HFFc6 (cell line): Measurements from ENCODE around the gene RALGPS1. TPM values are rescaled to one million over a fixed set of nuclear protein-coding genes. Genes with fewer than 3 reads are reported as not detected.

Experiments used
- DNase-seq: peaks from one replicate; pipeline ENCODE4 v3.0.0-alpha.2; 2018
- H3K27ac Mint-ChIP-seq: 2 replicates; pipeline ENCODE4 v1.8.0; 2020; ENCODE audit warnings: mild to moderate bottlenecking, mixed read lengths
- H3K27me3 Mint-ChIP-seq: 2 replicates; pipeline ENCODE4 v1.8.0; 2021; ENCODE audit warnings: mild to moderate bottlenecking, moderate library complexity, mixed read lengths; ENCODE audit not compliant: insufficient read depth
- H3K36me3 Mint-ChIP-seq: 2 replicates; pipeline ENCODE4 v1.8.0; 2021; ENCODE audit warnings: low read depth, mixed read lengths
- H3K4me1 Mint-ChIP-seq: 2 replicates; pipeline ENCODE4 v1.8.0; 2020; ENCODE audit warnings: low read depth, mixed read lengths
- H3K4me3 Mint-ChIP-seq: 2 replicates; pipeline ENCODE4 v1.8.0; 2020; ENCODE audit warnings: mild to moderate bottlenecking, moderate library complexity, mixed read lengths
- H3K9me3 Mint-ChIP-seq: 2 replicates; pipeline ENCODE4 v1.8.0; 2020; ENCODE audit warnings: mild to moderate bottlenecking, mixed read lengths
- total RNA-seq, 6 experiments: library from RNA; stranded (reverse); fragmentation: NEBNext Ultra II Directional; extraction: Animal tissue kit (Norgen Biotek cat#: 25700); gene quantifications; 2 replicates in 1 of 6; 3 replicates in 5 of 6; pipeline ENCODE4 v1.2.3, GENCODE V29; 2021
- TF ChIP-seq, protein P1 (sequence below): fragments of 200-600 bp; sonication (generic); IDR thresholded peaks from 2 replicates; pipeline ENCODE4 v1.5.0; 2021; ENCODE audit warnings: antibody characterized with exemption, mild to moderate bottlenecking

Gene RALGPS1
- total RNA-seq, 6 experiments from 2014 or later, result 0.68 to 1.6 (median 1.1) TPM

DNA sequence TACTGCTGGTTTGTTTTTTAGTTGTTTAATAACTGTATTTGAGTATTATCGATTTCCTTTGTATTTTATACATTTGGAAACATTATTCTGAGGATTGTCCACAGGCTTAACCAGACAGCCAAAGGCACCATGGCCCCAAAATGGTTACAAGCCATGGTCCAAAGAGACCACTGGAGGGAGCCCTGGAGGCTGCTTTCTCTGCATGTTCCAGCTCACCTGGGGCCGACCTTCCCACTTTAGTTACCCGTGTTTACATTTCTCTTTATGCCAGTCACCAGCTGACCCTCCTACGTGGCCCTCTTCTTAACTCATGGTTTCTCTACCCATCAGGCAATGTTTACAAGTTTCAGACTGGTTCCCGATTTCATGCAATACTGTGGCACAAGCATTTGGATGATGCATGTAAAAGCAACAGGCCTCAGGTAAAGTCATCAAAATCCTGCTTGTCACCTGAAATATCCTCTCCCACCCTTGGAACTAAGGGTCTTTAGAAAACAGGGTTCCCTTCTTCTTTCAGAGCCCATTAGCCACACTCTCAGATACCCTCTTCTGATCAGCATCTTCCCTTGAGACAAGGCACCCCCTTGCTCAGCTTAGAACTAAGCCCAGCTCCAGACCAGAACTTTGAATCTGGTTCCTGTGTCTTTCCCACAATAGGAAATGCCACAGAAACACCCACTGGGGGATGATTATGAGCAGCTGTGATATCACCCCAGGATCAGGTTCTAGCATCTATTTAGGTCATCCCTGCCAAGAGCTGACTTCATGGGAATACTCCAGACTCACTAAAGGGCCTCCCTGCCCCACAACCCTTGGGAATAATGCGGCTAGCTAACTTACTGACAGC is 300.1 kb downstream of the RALGPS1 start:
- H3K27ac Mint-ChIP-seq, result no peak overlapping the region
- no peak overlapping the region; the same call in 1 of the 2 replicates for H3K4me3 Mint-ChIP-seq
- peaks cover 8% of the 10 kb centered on the region for H3K4me1 Mint-ChIP-seq
- H3K9me3 Mint-ChIP-seq, result no peaks in the 10 kb centered on the region
- DNase-seq, result peak; percentile 28
- H3K36me3 Mint-ChIP-seq, result no peaks in the 10 kb centered on the region
- peaks cover 36% of the 10 kb centered on the region for H3K27me3 Mint-ChIP-seq
- TF ChIP-seq, protein P1, sequence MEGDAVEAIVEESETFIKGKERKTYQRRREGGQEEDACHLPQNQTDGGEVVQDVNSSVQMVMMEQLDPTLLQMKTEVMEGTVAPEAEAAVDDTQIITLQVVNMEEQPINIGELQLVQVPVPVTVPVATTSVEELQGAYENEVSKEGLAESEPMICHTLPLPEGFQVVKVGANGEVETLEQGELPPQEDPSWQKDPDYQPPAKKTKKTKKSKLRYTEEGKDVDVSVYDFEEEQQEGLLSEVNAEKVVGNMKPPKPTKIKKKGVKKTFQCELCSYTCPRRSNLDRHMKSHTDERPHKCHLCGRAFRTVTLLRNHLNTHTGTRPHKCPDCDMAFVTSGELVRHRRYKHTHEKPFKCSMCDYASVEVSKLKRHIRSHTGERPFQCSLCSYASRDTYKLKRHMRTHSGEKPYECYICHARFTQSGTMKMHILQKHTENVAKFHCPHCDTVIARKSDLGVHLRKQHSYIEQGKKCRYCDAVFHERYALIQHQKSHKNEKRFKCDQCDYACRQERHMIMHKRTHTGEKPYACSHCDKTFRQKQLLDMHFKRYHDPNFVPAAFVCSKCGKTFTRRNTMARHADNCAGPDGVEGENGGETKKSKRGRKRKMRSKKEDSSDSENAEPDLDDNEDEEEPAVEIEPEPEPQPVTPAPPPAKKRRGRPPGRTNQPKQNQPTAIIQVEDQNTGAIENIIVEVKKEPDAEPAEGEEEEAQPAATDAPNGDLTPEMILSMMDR, result peak; percentile 85

DNA sequence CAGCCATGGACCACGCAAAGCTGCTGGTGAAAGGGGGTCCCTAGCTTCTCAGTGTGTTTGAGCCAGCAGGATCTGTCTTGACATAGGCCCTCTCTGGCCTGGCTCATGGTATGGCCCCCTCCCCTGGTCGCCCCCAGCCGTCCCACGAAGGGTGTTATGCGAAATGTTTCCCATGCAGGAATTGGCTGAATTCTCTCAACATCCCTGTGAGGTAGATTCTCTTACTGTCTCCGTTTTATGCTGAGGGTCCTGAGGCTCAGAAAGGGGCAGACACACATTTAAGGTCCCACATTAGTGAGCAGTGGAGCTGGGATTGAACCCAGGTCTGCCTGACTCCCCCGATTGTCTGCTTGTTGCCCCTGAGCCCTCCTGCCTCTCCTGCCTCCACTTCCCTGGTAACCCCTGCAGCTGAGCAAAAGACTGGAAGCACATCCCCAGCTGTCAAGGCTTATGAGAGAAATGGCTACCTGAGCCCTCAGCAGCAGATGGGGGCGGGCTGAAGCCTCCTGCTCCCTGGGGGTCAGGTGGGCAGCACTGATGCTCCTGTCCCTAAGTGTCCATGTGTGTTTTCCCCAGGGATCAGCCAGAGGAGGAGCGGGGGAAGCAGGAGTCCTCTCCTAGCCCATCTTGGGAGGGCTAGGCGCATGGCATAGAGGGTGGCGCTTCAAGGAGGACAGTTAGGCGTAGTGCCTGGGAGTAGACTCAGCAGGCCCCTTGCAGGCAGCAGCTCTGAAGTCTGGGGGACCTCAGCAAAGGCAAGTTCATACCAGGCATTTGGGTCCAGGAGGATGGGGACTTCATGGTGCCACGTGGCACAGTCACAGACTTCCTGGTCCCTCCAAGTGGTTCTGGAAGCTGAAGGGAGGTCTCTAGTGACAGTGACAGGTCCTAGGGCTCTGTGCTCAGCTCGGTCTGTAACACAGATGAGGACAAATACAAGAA is 301.0 kb downstream of the RALGPS1 start:
- Mint-ChIP-seq H3K4me1 (peaks cover 8% of the 10 kb centered on the region), H3K27ac (no peak overlapping the region), H3K4me3 (no peak overlapping the region), H3K9me3 (no peaks in the 10 kb centered on the region), H3K27me3 (peaks cover 30% of the 10 kb centered on the region), H3K36me3 (no peaks in the 10 kb centered on the region)
- DNase-seq, result no peak
- TF ChIP-seq, protein P1, result no peak

DNA sequence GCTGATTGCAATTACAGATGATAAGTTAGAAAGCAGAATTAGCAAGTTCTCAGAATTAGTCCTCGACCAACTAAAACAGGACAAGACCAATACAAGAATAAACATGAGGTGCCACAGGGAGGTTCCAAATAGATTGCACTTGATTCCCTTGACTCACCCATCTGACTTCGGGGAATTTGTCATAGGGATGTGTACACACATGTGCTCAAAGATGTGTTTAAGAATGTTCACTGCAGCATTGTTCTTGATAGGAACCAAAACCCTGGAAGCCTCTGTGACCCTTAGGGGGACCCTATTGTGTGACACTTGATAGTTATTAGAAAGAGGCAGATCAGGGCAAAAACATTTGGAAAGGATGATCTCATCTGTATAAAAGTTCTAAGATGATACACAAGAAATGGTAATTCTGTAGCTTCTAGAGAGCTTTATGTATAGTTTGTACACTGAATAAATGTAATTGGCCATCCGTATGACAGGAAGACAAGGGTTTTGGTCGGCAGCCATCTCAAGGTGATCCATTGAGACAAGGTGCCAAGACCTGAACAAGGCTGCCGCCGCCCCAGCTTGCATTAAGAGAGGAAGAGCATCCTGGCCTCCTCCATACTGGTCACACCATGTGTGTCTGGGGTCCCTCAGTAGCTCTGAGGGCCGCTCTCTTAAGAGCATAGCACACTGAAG is 301.8 kb downstream of the RALGPS1 start:
- Mint-ChIP-seq H3K4me1 (peaks cover 8% of the 10 kb centered on the region), H3K36me3 (no peaks in the 10 kb centered on the region), H3K4me3 (no peak overlapping the region), H3K9me3 (no peaks in the 10 kb centered on the region), H3K27ac (no peak overlapping the region), H3K27me3 (peaks cover 26% of the 10 kb centered on the region)
- TF ChIP-seq, protein P1, result no peak
- no peak for DNase-seq

DNA sequence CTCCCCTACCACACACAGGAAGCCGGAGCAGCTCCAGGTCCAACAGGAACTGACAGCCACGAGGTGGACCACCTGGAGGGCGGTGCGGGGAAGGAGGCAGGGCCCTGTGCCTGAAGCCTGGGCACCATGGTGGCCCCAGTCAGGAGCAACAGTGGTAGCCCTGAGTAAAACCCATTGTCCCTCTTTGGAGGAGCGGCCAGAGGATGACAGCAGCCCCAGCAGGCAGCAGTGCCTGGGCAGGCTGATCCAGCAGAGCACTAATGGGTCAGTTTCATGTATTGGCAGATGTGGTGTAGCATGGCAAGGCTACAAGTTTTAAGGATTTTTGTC is 302.3 kb downstream of the RALGPS1 start:
- no peaks in the 10 kb centered on the region for H3K36me3 Mint-ChIP-seq
- H3K27me3 Mint-ChIP-seq, result peaks cover 31% of the 10 kb centered on the region
- H3K9me3 Mint-ChIP-seq, result no peaks in the 10 kb centered on the region
- H3K4me1 Mint-ChIP-seq, result peaks cover 8% of the 10 kb centered on the region
- TF ChIP-seq, protein P1, result no peak
- DNase-seq, result no peak
- no peak overlapping the region for H3K27ac Mint-ChIP-seq
- no peak overlapping the region for H3K4me3 Mint-ChIP-seq

DNA sequence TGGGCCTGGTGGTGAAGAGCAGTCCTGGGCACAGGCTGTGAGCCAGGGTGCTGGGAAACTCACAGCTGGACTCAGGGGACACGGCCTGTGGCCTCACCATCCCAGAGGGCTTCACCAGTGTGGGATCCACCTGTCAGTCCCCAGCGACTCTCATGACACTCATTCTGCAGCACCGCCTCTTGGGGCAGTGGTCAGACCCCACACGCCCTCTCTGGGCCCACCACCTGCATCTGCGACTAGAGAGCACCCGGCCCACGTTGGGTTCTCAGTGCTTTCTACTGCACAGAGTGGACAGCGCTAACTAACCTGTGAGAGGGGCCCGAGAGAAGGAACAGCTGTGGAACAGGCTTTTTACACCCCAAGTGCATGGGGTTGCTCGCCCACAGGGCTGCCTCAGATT is 304.2 kb downstream of the RALGPS1 start:
- Mint-ChIP-seq H3K36me3 (no peaks in the 10 kb centered on the region), H3K9me3 (no peaks in the 10 kb centered on the region), H3K27ac (no peak overlapping the region), H3K4me3 (no peak overlapping the region), H3K27me3 (peaks cover 28% of the 10 kb centered on the region), H3K4me1 (peaks cover 8% of the 10 kb centered on the region)
- no peak for DNase-seq
- TF ChIP-seq, protein P1, result no peak
